Neural progenitor cell (in vitro differentiated cells): ENCODE data around the gene VWC2L. TPM values are rescaled to one million over a fixed set of nuclear protein-coding genes. Genes with fewer than 3 reads are reported as not detected.

Experiments
- DNase-seq: peaks from one replicate; pipeline ENCODE4 v3.0.0-alpha.2; 2016; ENCODE audit warnings: low spot score
- H2AFZ ChIP-seq: fragments of 200-600 bp; sonication (generic); replicated peaks from 2 replicates; pipeline ENCODE4 v1.6.1; 2016; ENCODE audit warnings: antibody characterized with exemption
- H3F3A ChIP-seq: fragments of 200-600 bp; sonication (generic); 2 replicates; pipeline ENCODE4 v1.6.1; 2016; ENCODE audit warnings: antibody characterized with exemption, low read depth
- H3K27ac ChIP-seq: fragments of 200-600 bp; sonication (generic); 2 replicates; pipeline ENCODE4 v1.5.1; 2016; ENCODE audit warnings: mild to moderate bottlenecking
- H3K27me3 ChIP-seq: fragments of 200-600 bp; sonication (generic); 2 replicates; pipeline ENCODE4 v1.6.1; 2016; ENCODE audit warnings: mild to moderate bottlenecking, moderate library complexity
- H3K36me3 ChIP-seq: fragments of 200-600 bp; sonication (generic); 2 replicates; pipeline ENCODE4 v1.5.1; 2016
- H3K4me1 ChIP-seq: fragments of 200-600 bp; sonication (generic); 2 replicates; pipeline ENCODE4 v1.6.1; 2016; ENCODE audit warnings: mixed run types
- H3K4me2 ChIP-seq: fragments of 200-600 bp; sonication (generic); 2 replicates; pipeline ENCODE4 v1.6.1; 2016
- H3K4me3 ChIP-seq: fragments of 200-600 bp; sonication (generic); 2 replicates; pipeline ENCODE4 v1.5.1; 2016
- H3K79me2 ChIP-seq: fragments of 200-600 bp; sonication (generic); 2 replicates; pipeline ENCODE4 v1.6.1; 2016; ENCODE audit warnings: low read depth
- H3K9ac ChIP-seq: fragments of 200-600 bp; sonication (generic); 2 replicates; pipeline ENCODE4 v1.6.1; 2016
- H3K9me3 ChIP-seq: fragments of 200-600 bp; sonication (generic); 2 replicates; pipeline ENCODE4 v1.5.1; 2016; ENCODE audit warnings: low read depth
- H4K20me1 ChIP-seq: fragments of 200-600 bp; sonication (generic); 2 replicates; pipeline ENCODE4 v1.6.1; 2016; ENCODE audit warnings: low read depth
- H3K27ac Mint-ChIP-seq: 3 replicates; pipeline ENCODE4 v1.8.0; 2021; ENCODE audit warnings: mixed read lengths
- H3K27me3 Mint-ChIP-seq: 2 replicates; pipeline ENCODE4 v1.8.0; 2022; ENCODE audit warnings: low read depth, mild to moderate bottlenecking, inconsistent platforms, moderate library complexity, mixed read lengths; ENCODE audit not compliant: insufficient read depth
- H3K36me3 Mint-ChIP-seq: 3 replicates; pipeline ENCODE4 v1.8.0; 2021; ENCODE audit warnings: mixed read lengths
- H3K4me1 Mint-ChIP-seq: 3 replicates; pipeline ENCODE4 v1.8.0; 2021; ENCODE audit warnings: mixed read lengths
- H3K4me3 Mint-ChIP-seq: 3 replicates; pipeline ENCODE4 v1.8.0; 2021; ENCODE audit warnings: mild to moderate bottlenecking, moderate library complexity, mixed read lengths
- H3K9me3 Mint-ChIP-seq: 3 replicates; pipeline ENCODE4 v1.8.0; 2020; ENCODE audit warnings: mixed read lengths
- CTCF ChIP-seq: fragments of 200-600 bp; sonication (generic); IDR thresholded peaks from 2 replicates; pipeline ENCODE4 v1.5.1; 2017; ENCODE audit warnings: antibody characterized with exemption, mild to moderate bottlenecking
- EZH2 ChIP-seq: fragments of 200-600 bp; sonication (generic); IDR thresholded peaks from 2 replicates; pipeline ENCODE4 v1.6.1; 2017; ENCODE audit warnings: antibody characterized with exemption, mild to moderate bottlenecking, moderate library complexity
- EZH2phosphoT487 ChIP-seq: fragments of 200-600 bp; sonication (generic); IDR thresholded peaks from 2 replicates; pipeline ENCODE4 v1.6.1; 2017; ENCODE audit warnings: antibody characterized with exemption
- total RNA-seq: library from RNA; depleted of rRNA; stranded (reverse); fragments of >200 nt; gene quantifications from 2 replicates; pipeline ENCODE4 v1.2.3, GENCODE V29; 2015; ENCODE audit warnings: low replicate concordance

VWC2L gene
- total RNA-seq, 1 donor from 2014 or later: not detected

GRCh38 chr2:214367171-214367570 lies 43.7 kb upstream of the VWC2L start:
- no peak for TF ChIP-seq EZH2
- H3K27ac ChIP-seq: no peak overlapping the region
- no peaks in the 10 kb centered on the region for H3F3A ChIP-seq
- H3K36me3 ChIP-seq: no peaks in the 10 kb centered on the region
- Mint-ChIP-seq H3K36me3 (no peaks in the 10 kb centered on the region), H3K4me1 (no peaks in the 10 kb centered on the region), H3K4me3 (no peak overlapping the region), H3K27ac (no peak overlapping the region), H3K9me3 (no peaks in the 10 kb centered on the region), H3K27me3 (no peaks in the 10 kb centered on the region)
- no peak overlapping the region for H2AFZ ChIP-seq
- no peak overlapping the region for H3K4me3 ChIP-seq
- H3K9me3 ChIP-seq: no peaks in the 10 kb centered on the region
- H3K9ac ChIP-seq: no peak overlapping the region
- no peaks in the 10 kb centered on the region for H3K79me2 ChIP-seq
- H3K4me2 ChIP-seq: no peak overlapping the region
- no peaks in the 10 kb centered on the region for H3K27me3 ChIP-seq
- no peak for DNase-seq
- H3K4me1 ChIP-seq: no peaks in the 10 kb centered on the region
- H4K20me1 ChIP-seq: no peaks in the 10 kb centered on the region

GRCh38 chr2:214376618-214377285 lies 34.1 kb upstream of the VWC2L start:
- Histone ChIP-seq H3K36me3 (no peaks in the 10 kb centered on the region), H3K4me2 (no peak overlapping the region), H3K4me3 (no peak overlapping the region), H3K9ac (no peak overlapping the region), H3K79me2 (no peaks in the 10 kb centered on the region), H3K27ac (no peak overlapping the region), H4K20me1 (no peaks in the 10 kb centered on the region), H3K9me3 (no peaks in the 10 kb centered on the region), H3K4me1 (no peaks in the 10 kb centered on the region), H2AFZ (no peak overlapping the region), H3F3A (no peaks in the 10 kb centered on the region), H3K27me3 (no peaks in the 10 kb centered on the region)
- Mint-ChIP-seq H3K27ac (no peak overlapping the region), H3K9me3 (no peaks in the 10 kb centered on the region), H3K4me1 (no peaks in the 10 kb centered on the region), H3K36me3 (no peaks in the 10 kb centered on the region), H3K4me3 (no peak overlapping the region), H3K27me3 (no peaks in the 10 kb centered on the region)
- TF ChIP-seq CTCF (no peak), EZH2phosphoT487 (no peak), EZH2 (no peak)
- no peak for DNase-seq

- no peaks in the 10 kb centered on the region for H3K9me3 Mint-ChIP-seq
- no peaks in the 10 kb centered on the region for H3K36me3 Mint-ChIP-seq
- H3K4me2 ChIP-seq: no peak overlapping the region
- no peak overlapping the region for H3K27ac ChIP-seq
- H3F3A ChIP-seq: no peaks in the 10 kb centered on the region
- no peak overlapping the region for H3K9ac ChIP-seq
- H3K27me3 ChIP-seq: no peaks in the 10 kb centered on the region
- H3K27ac Mint-ChIP-seq: no peak overlapping the region
- H4K20me1 ChIP-seq: no peaks in the 10 kb centered on the region
- H3K9me3 ChIP-seq: no peaks in the 10 kb centered on the region
- no peaks in the 10 kb centered on the region for H3K4me1 ChIP-seq
- TF ChIP-seq EZH2 (no peak), EZH2phosphoT487 (no peak), CTCF (no peak)
- H2AFZ ChIP-seq: no peak overlapping the region
- H3K79me2 ChIP-seq: no peaks in the 10 kb centered on the region
- H3K4me1 Mint-ChIP-seq: no peaks in the 10 kb centered on the region
- DNase-seq: no peak
- no peaks in the 10 kb centered on the region for H3K36me3 ChIP-seq
- H3K4me3 Mint-ChIP-seq: no peak overlapping the region
- H3K27me3 Mint-ChIP-seq: no peaks in the 10 kb centered on the region
- no peak overlapping the region for H3K4me3 ChIP-seq
These were observed 33.6 kb upstream of the VWC2L start for GRCh38 chr2:214377286-214377624.

- Histone ChIP-seq H3K36me3 (no peaks in the 10 kb centered on the region), H3K4me2 (no peak overlapping the region), H3K27ac (no peak overlapping the region), H3K9me3 (no peaks in the 10 kb centered on the region), H3F3A (no peaks in the 10 kb centered on the region), H3K27me3 (no peaks in the 10 kb centered on the region), H3K9ac (no peak overlapping the region), H3K4me3 (no peak overlapping the region), H3K79me2 (no peaks in the 10 kb centered on the region), H2AFZ (no peak overlapping the region), H3K4me1 (no peaks in the 10 kb centered on the region), H4K20me1 (no peaks in the 10 kb centered on the region)
- no peak overlapping the region for H3K4me3 Mint-ChIP-seq
- H3K27me3 Mint-ChIP-seq: no peaks in the 10 kb centered on the region
- TF ChIP-seq CTCF: peak; percentile 28
- TF ChIP-seq EZH2: no peak
- no peaks in the 10 kb centered on the region for H3K36me3 Mint-ChIP-seq
- no peaks in the 10 kb centered on the region for H3K9me3 Mint-ChIP-seq
- H3K4me1 Mint-ChIP-seq: no peaks in the 10 kb centered on the region
- DNase-seq: no peak
- H3K27ac Mint-ChIP-seq: no peak overlapping the region
These were observed 32.3 kb upstream of the VWC2L start for GRCh38 chr2:214378455-214379103.
